ENCODE results near the gene RXYLT1. TPM values are rescaled to one million over a fixed set of nuclear protein-coding genes. Genes with fewer than 3 reads are reported as not detected.

Gene RXYLT1
- total and polyA plus RNA-seq, 2 experiments from 2014 or later = 17.1 to 22.9 TPM

- 77% methylated on average over 1 of the region's 1 CpG for WGBS (ENCODE audit: low lambda C conversion rate, missing lambda C conversion rate)
- DNase-seq (ENCODE audit: low spot score) = no peak
- H3K27me3 ChIP-seq = no peaks in the 10 kb centered on the region
- H3K4me2 ChIP-seq = peak overlapping the region; percentile 13
- no peaks in the 10 kb centered on the region for H4K20me1 ChIP-seq (ENCODE audit: insufficient read depth, poor library complexity, severe bottlenecking)
- H3K4me3 ChIP-seq = no peak overlapping the region
- peaks cover 86% of the 10 kb centered on the region for H3K79me2 ChIP-seq
- H3K9me2 ChIP-seq (replicated peaks; ENCODE audit: insufficient read depth) = no peaks in the 10 kb centered on the region
- H2AFZ ChIP-seq = no peak overlapping the region
- H3K27ac ChIP-seq = peak overlapping the region; percentile 36
- no peaks in the 10 kb centered on the region for H3K9me3 ChIP-seq (ENCODE audit: low read depth)
- H3K4me1 ChIP-seq (ENCODE audit: insufficient read depth) = peaks cover 13% of the 10 kb centered on the region
- H3K36me3 ChIP-seq (replicated peaks; ENCODE audit: insufficient read depth, low read depth) = no peaks in the 10 kb centered on the region
- TF ChIP-seq CTCF (IDR thresholded peaks at IDR 0.05; ENCODE audit: poor library complexity) = no peak
Observed at GRCh38 chr12:63849106-63849620, 69.5 kb downstream of the RXYLT1 start.

GRCh38 chr12:63849641-63850040 lies 69.9 kb downstream of the RXYLT1 start:
- no peak for DNase-seq (ENCODE audit: low spot score)
- 52% methylated on average over 4 of the region's 4 CpGs for WGBS (ENCODE audit: low lambda C conversion rate, missing lambda C conversion rate)
- TF ChIP-seq EZH2phosphoT487 (IDR thresholded peaks at IDR 0.05; ENCODE audit: low read depth, severe bottlenecking, unreplicated experiment) = no peak
- no peak for TF ChIP-seq CTCF (IDR thresholded peaks at IDR 0.05; ENCODE audit: poor library complexity)
- TF ChIP-seq EZH2 (IDR thresholded peaks at IDR 0.05; ENCODE audit: borderline replicate concordance) = no peak
- H4K20me1 ChIP-seq (ENCODE audit: insufficient read depth, poor library complexity, severe bottlenecking) = no peaks in the 10 kb centered on the region
- H2AFZ ChIP-seq = no peak overlapping the region
- H3K4me1 ChIP-seq (ENCODE audit: insufficient read depth) = peaks cover 13% of the 10 kb centered on the region
- H3K79me2 ChIP-seq = peaks cover 91% of the 10 kb centered on the region
- no peaks in the 10 kb centered on the region for H3K9me2 ChIP-seq (replicated peaks; ENCODE audit: insufficient read depth)
- peak overlapping the region; percentile 41 for H3K27ac ChIP-seq
- no peaks in the 10 kb centered on the region for H3K27me3 ChIP-seq
- H3K4me2 ChIP-seq = peak overlapping the region; percentile 13
- no peak overlapping the region for H3K4me3 ChIP-seq
- H3K9me3 ChIP-seq (ENCODE audit: low read depth) = no peaks in the 10 kb centered on the region
- H3K36me3 ChIP-seq (replicated peaks; ENCODE audit: insufficient read depth, low read depth) = no peaks in the 10 kb centered on the region

- Histone ChIP-seq H3K9me2 (replicated peaks; ENCODE audit: insufficient read depth) (no peaks in the 10 kb centered on the region), H3K4me2 (no peak overlapping the region), H3K4me3 (no peak overlapping the region), H3K27me3 (no peaks in the 10 kb centered on the region), H3K9me3 (ENCODE audit: low read depth) (no peaks in the 10 kb centered on the region), H3K4me1 (ENCODE audit: insufficient read depth) (peaks cover 3% of the 10 kb centered on the region), H3K79me2 (peaks cover 99% of the 10 kb centered on the region), H2AFZ (no peak overlapping the region), H3K36me3 (replicated peaks; ENCODE audit: insufficient read depth, low read depth) (no peaks in the 10 kb centered on the region), H3K27ac (no peak overlapping the region), H4K20me1 (ENCODE audit: insufficient read depth, poor library complexity, severe bottlenecking) (no peaks in the 10 kb centered on the region)
- no peak for DNase-seq (ENCODE audit: low spot score)
- TF ChIP-seq EZH2phosphoT487 (IDR thresholded peaks at IDR 0.05; ENCODE audit: low read depth, severe bottlenecking, unreplicated experiment) (no peak), EZH2 (IDR thresholded peaks at IDR 0.05; ENCODE audit: borderline replicate concordance) (no peak), CTCF (IDR thresholded peaks at IDR 0.05; ENCODE audit: poor library complexity) (no peak)
Observed at GRCh38 chr12:63853978-63854377, 74.3 kb downstream of the RXYLT1 start.

GRCh38 chr12:63855299-63855698 lies 75.6 kb downstream of the RXYLT1 start:
- no peaks in the 10 kb centered on the region for H3K27me3 ChIP-seq
- WGBS (ENCODE audit: low lambda C conversion rate, missing lambda C conversion rate) = 100% methylated on average over 3 of the region's 3 CpGs
- no peaks in the 10 kb centered on the region for H3K9me2 ChIP-seq (replicated peaks; ENCODE audit: insufficient read depth)
- no peaks in the 10 kb centered on the region for H3K4me1 ChIP-seq (ENCODE audit: insufficient read depth)
- no peak overlapping the region for H3K4me3 ChIP-seq
- H3K36me3 ChIP-seq (replicated peaks; ENCODE audit: insufficient read depth, low read depth) = no peaks in the 10 kb centered on the region
- H3K79me2 ChIP-seq = peaks cover 100% of the 10 kb centered on the region
- TF ChIP-seq EZH2phosphoT487 (IDR thresholded peaks at IDR 0.05; ENCODE audit: low read depth, severe bottlenecking, unreplicated experiment) (no peak), CTCF (IDR thresholded peaks at IDR 0.05; ENCODE audit: poor library complexity) (no peak), EZH2 (IDR thresholded peaks at IDR 0.05; ENCODE audit: borderline replicate concordance) (no peak)
- no peak overlapping the region for H3K4me2 ChIP-seq
- no peaks in the 10 kb centered on the region for H4K20me1 ChIP-seq (ENCODE audit: insufficient read depth, poor library complexity, severe bottlenecking)
- DNase-seq (ENCODE audit: low spot score) = no peak
- no peak overlapping the region for H3K27ac ChIP-seq
- no peaks in the 10 kb centered on the region for H3K9me3 ChIP-seq (ENCODE audit: low read depth)
- H2AFZ ChIP-seq = no peak overlapping the region

All from hepatocyte (in vitro differentiated cells).